Ovary (tissue), 9 donors: ENCODE results near the gene ZNF558. TPM values are rescaled to one million over a fixed set of nuclear protein-coding genes. Genes with fewer than 3 reads are reported as not detected.

Experiments
- DNase-seq, 5 donors: peaks; one replicate each; pipeline ENCODE4 v3.0.0-alpha.2; 2019 to 2020
- H3K27ac ChIP-seq, 2 donors: fragments of 200-600 bp; one replicate each; pipeline versions ENCODE4 v1.5.1 to v1.8.0; 2019 to 2022
- H3K27me3 ChIP-seq: fragments of 200-600 bp; one replicate; pipeline ENCODE4 v1.8.0; 2022
- H3K36me3 ChIP-seq: fragments of 200-600 bp; sonication (generic); one replicate; pipeline ENCODE4 v1.5.1; 2019
- H3K4me1 ChIP-seq: one replicate; pipeline ENCODE4 v1.8.1; 2013; ENCODE audit warnings: mild to moderate bottlenecking, moderate library complexity; ENCODE audit not compliant: insufficient read depth
- H3K4me3 ChIP-seq: fragments of 200-600 bp; sonication (generic); one replicate; pipeline ENCODE4 v1.5.1; 2017
- H3K9me3 ChIP-seq, 2 donors: fragments of 200-600 bp in 1 of 2; sonication (generic) in 1 of 2; one replicate each; pipeline versions ENCODE4 v1.5.1 to v1.8.1; 2013 to 2019; ENCODE audit warnings: mild to moderate bottlenecking in 1 of 2, moderate library complexity in 1 of 2
- CTCF ChIP-seq, 3 donors: fragments of 450-650 bp in 2 of 3; fragments of 200-600 bp in 1 of 3; IDR thresholded peaks; one replicate each; pipeline versions ENCODE4 v1.5.1 to v1.8.0; 2016 to 2022; ENCODE audit warnings: antibody characterized with exemption in 3 of 3, mild to moderate bottlenecking in 1 of 3
- EP300 ChIP-seq: sonication (generic); formaldehyde crosslinking; IDR thresholded peaks from one replicate; pipeline ENCODE4 v1.6.1; 2017; ENCODE audit warnings: antibody characterized with exemption
- POLR2A ChIP-seq: fragments of 450-650 bp; IDR thresholded peaks from one replicate; pipeline ENCODE4 v1.6.1; 2017; ENCODE audit warnings: antibody characterized with exemption, mild to moderate bottlenecking, moderate library complexity
- WGBS, 3 donors: extraction: QIAGEN DNeasy Blood & Tissue Kit in 1 of 3; methylation state at CpG; one replicate each; pipeline versions ENCODE4 v1.1.5 to v1.1.7; 2013 to 2017; 5-methylcytosine and 5-hydroxymethylcytosine counted together
- intact Hi-C, 4 donors: fragments of 100-400 bp; cut with DNase I; formaldehyde crosslinking; loops; one replicate each; pipeline versions ENCODE4 v1.11.0 to v1.15.1; 2022 to 2023
- polyA plus RNA-seq, 2 donors: library from polyadenylated mRNA; stranded (reverse); fragments of 200-250 nt in 1 of 2; fragments of 350-450 nt in 1 of 2; fragmentation: Illumina TruSeq in 1 of 2; extraction: RNeasy Lipid Tissue Mini Kit (QIAGEN cat#74804) in 1 of 2; gene quantifications; one replicate each; pipeline ENCODE4 v1.2.3, GENCODE V29; 2013 to 2014
- total RNA-seq, 7 donors: library from RNA; depleted of rRNA in 2 of 7; stranded (reverse); fragments of >200 nt in 2 of 7; fragmentation: NEBNext Ultra II Directional in 3 of 7; extraction: Animal tissue kit (Norgen Biotek cat#: 25700) in 3 of 7; gene quantifications; one replicate each; pipeline versions ENCODE4 v1.1.0 to v1.2.4, GENCODE V29; 2016 to 2023
- donor health status: DM: no; HTN: no; CAD: no; lungs with moderate emphysema.
- donor health status: DM: no; HTN: no; CAD: no.
- donor health status: Bipolar disorder and iron deficiency.
- donor health status: DM: yes; HTN: yes; CAD: no.
- donor health status: DM: no; HTN: no; CAD: no.
- donor health status: DM: yes; HTN: yes; CAD: no.

The ZNF558 gene
- total and polyA plus RNA-seq, 9 donors = 15.8 to 44.2 (median 30.7) TPM

GRCh38 chr19:8821748-8822241 lies 10.3 kb downstream of the ZNF558 start:
- H3K9me3 ChIP-seq = peaks cover 3 to 55% of the 10 kb centered on the region in 2 donors
- H3K27ac ChIP-seq = no peak overlapping the region
- peaks cover 7% of the 10 kb centered on the region for H3K36me3 ChIP-seq
- DNase-seq = no peak
- TF ChIP-seq CTCF (IDR thresholded peaks at IDR 0.05) = no peak
- TF ChIP-seq EP300 = no peak
- no peak for TF ChIP-seq POLR2A
- H3K4me3 ChIP-seq = no peak overlapping the region
- no peaks in the 10 kb centered on the region for H3K4me1 ChIP-seq
- no peaks in the 10 kb centered on the region for H3K27me3 ChIP-seq
- WGBS, 3 donors = 91 to 96% (median 93%) methylated on average over 5 of the region's 5 CpGs
- intact Hi-C loops = no loop called here

GRCh38 chr19:8820234-8820633 lies 11.9 kb downstream of the ZNF558 start:
- Histone ChIP-seq H3K27me3 (no peaks in the 10 kb centered on the region), H3K4me1 (no peaks in the 10 kb centered on the region), H3K27ac (no peak overlapping the region), H3K4me3 (no peak overlapping the region), H3K36me3 (peaks cover 7% of the 10 kb centered on the region), H3K9me3 (peaks cover 8 to 67% of the 10 kb centered on the region in 2 donors)
- no peak for TF ChIP-seq POLR2A
- TF ChIP-seq CTCF (IDR thresholded peaks at IDR 0.05) = no peak
- no peak for TF ChIP-seq EP300
- WGBS, 3 donors = 95 to 99% (median 97%) methylated on average over 3 of the region's 3 CpGs
- no peak for DNase-seq
- intact Hi-C loops = no loop called here

- peaks cover 14% of the 10 kb centered on the region for H3K36me3 ChIP-seq
- H3K27ac ChIP-seq = no peak overlapping the region
- no peak for TF ChIP-seq CTCF (IDR thresholded peaks at IDR 0.05)
- no peaks in the 10 kb centered on the region for H3K4me1 ChIP-seq
- no peak for DNase-seq
- H3K27me3 ChIP-seq = no peaks in the 10 kb centered on the region
- no peak overlapping the region for H3K4me3 ChIP-seq
- peaks cover 31 to 74% of the 10 kb centered on the region in 2 donors for H3K9me3 ChIP-seq
- 91 to 99% (median 94%) methylated on average over 2 of the region's 2 CpGs for WGBS, 3 donors
- intact Hi-C loops = no loop called here
These were observed 16.3 kb downstream of the ZNF558 start for GRCh38 chr19:8815780-8816179.

- Histone ChIP-seq H3K27me3 (no peaks in the 10 kb centered on the region), H3K4me3 (no peak overlapping the region), H3K36me3 (peaks cover 11% of the 10 kb centered on the region), H3K4me1 (no peaks in the 10 kb centered on the region), H3K27ac (no peak overlapping the region), H3K9me3 (peaks cover 39 to 68% of the 10 kb centered on the region in 2 donors)
- WGBS, 3 donors = 97 to 99% (median 98%) methylated on average over 3 of the region's 3 CpGs
- no peak for DNase-seq
- no peak for TF ChIP-seq CTCF (IDR thresholded peaks at IDR 0.05)
- TF ChIP-seq POLR2A = no peak
- TF ChIP-seq EP300 = no peak
- intact Hi-C loops = no loop called here
These were observed 17.9 kb downstream of the ZNF558 start for GRCh38 chr19:8814176-8814575.
